GM23338 (cell line): ENCODE data around the gene TNNT1. TPM values are rescaled to one million over a fixed set of nuclear protein-coding genes. Genes with fewer than 3 reads are reported as not detected.

Experiments used
- ATAC-seq: fragments of 200-7000 bp; cut with Tn5 transposase; 3 replicates; pipeline ENCODE4 v1.9.1; 2020
- DNase-seq: peaks from one replicate; pipeline ENCODE4 v3.0.0-alpha.2; 2015; ENCODE audit warnings: low spot score
- H2AFZ ChIP-seq: fragments of 200-600 bp; sonication (generic); 2 replicates; pipeline ENCODE4 v1.8.0; 2016; ENCODE audit warnings: antibody characterized with exemption, mild to moderate bottlenecking, moderate library complexity
- H3F3A ChIP-seq: fragments of 200-600 bp; sonication (generic); replicated peaks from 2 replicates; pipeline ENCODE4 v1.8.0; 2017; ENCODE audit warnings: antibody characterized with exemption, mixed run types, low read depth
- H3K27ac ChIP-seq: fragments of 200-600 bp; sonication (generic); 2 replicates; pipeline ENCODE4 v1.6.1; 2016; ENCODE audit warnings: low read depth
- H3K27me3 ChIP-seq: fragments of 200-600 bp; sonication (generic); 2 replicates; pipeline ENCODE4 v1.8.0; 2016; ENCODE audit warnings: mild to moderate bottlenecking, mixed run types, moderate library complexity; ENCODE audit not compliant: insufficient read depth
- H3K36me3 ChIP-seq: fragments of 200-600 bp; sonication (generic); 2 replicates; pipeline ENCODE4 v1.8.0; 2016; ENCODE audit warnings: mild to moderate bottlenecking; ENCODE audit not compliant: insufficient read depth
- H3K4me1 ChIP-seq: fragments of 200-600 bp; sonication (generic); 2 replicates; pipeline ENCODE4 v1.8.0; 2016; ENCODE audit warnings: mild to moderate bottlenecking, moderate library complexity; ENCODE audit not compliant: insufficient read depth
- H3K4me2 ChIP-seq: fragments of 200-600 bp; sonication (generic); 2 replicates; pipeline ENCODE4 v1.7.1; 2017; ENCODE audit warnings: mixed run types
- H3K4me3 ChIP-seq: fragments of 200-600 bp; sonication (generic); 2 replicates; pipeline ENCODE4 v1.6.1; 2016; ENCODE audit warnings: mixed run types
- H3K79me2 ChIP-seq: fragments of 200-600 bp; sonication (generic); replicated peaks from 2 replicates; pipeline ENCODE4 v1.8.0; 2017; ENCODE audit warnings: mild to moderate bottlenecking; ENCODE audit not compliant: insufficient read depth
- H3K9me2 ChIP-seq: fragments of 200-600 bp; sonication (generic); 2 replicates; pipeline ENCODE4 v1.8.0; 2017; ENCODE audit not compliant: insufficient read depth
- H4K20me1 ChIP-seq: fragments of 200-600 bp; sonication (generic); replicated peaks from 2 replicates; pipeline ENCODE4 v1.8.0; 2017; ENCODE audit warnings: mild to moderate bottlenecking; ENCODE audit not compliant: insufficient read depth
- H3K27ac Mint-ChIP-seq: 2 replicates; pipeline ENCODE4 v1.8.0; 2020; ENCODE audit warnings: inconsistent platforms, mild to moderate bottlenecking, moderate library complexity, mixed read lengths
- H3K27me3 Mint-ChIP-seq: 3 replicates; pipeline ENCODE4 v1.8.0; 2022; ENCODE audit warnings: low read depth, mild to moderate bottlenecking, moderate library complexity, mixed read lengths, inconsistent platforms; ENCODE audit not compliant: insufficient read depth, poor library complexity
- H3K36me3 Mint-ChIP-seq: 3 replicates; pipeline ENCODE4 v1.8.0; 2021; ENCODE audit warnings: low read depth, mild to moderate bottlenecking, inconsistent platforms, moderate library complexity, mixed read lengths
- H3K4me1 Mint-ChIP-seq: 3 replicates; pipeline ENCODE4 v1.8.0; 2020; ENCODE audit warnings: mild to moderate bottlenecking, inconsistent platforms, mixed read lengths
- H3K4me3 Mint-ChIP-seq: 3 replicates; pipeline ENCODE4 v1.8.0; 2021; ENCODE audit warnings: moderate library complexity, mild to moderate bottlenecking, inconsistent platforms, mixed read lengths
- H3K9me3 Mint-ChIP-seq: 3 replicates; pipeline ENCODE4 v1.8.0; 2020; ENCODE audit warnings: moderate library complexity, mild to moderate bottlenecking, inconsistent platforms, mixed read lengths
- CREB1 ChIP-seq: fragments of 250-450 bp; sonication (Bioruptor Pico); IDR thresholded peaks from 2 replicates; pipeline ENCODE4 v1.5.0; 2020; ENCODE audit warnings: low read depth, mild to moderate bottlenecking, moderate library complexity
- CTCF ChIP-seq, 2 experiments: fragments of 200-600 bp in 1 of 2; sonication (generic) in 1 of 2; conservative IDR thresholded peaks; 2 replicates each; pipeline versions ENCODE4 v1.5.1 to v1.6.1; 2016 to 2017; ENCODE audit warnings: antibody characterized with exemption in 2 of 2, low read depth in 2 of 2, mild to moderate bottlenecking in 2 of 2, moderate library complexity in 1 of 2
- ETS1 ChIP-seq: IDR thresholded peaks from 2 replicates; pipeline ENCODE4 v1.6.1; 2016; ENCODE audit warnings: antibody characterized with exemption
- EZH2 ChIP-seq: fragments of 200-600 bp; sonication (generic); IDR thresholded peaks from one replicate; pipeline ENCODE4 v1.8.0; 2017; ENCODE audit warnings: antibody characterized with exemption, mild to moderate bottlenecking, low read depth; ENCODE audit not compliant: unreplicated experiment
- EZH2phosphoT487 ChIP-seq: fragments of 200-600 bp; sonication (generic); IDR thresholded peaks from one replicate; pipeline ENCODE4 v1.8.1; 2018; ENCODE audit warnings: antibody characterized with exemption; ENCODE audit not compliant: unreplicated experiment
- JUNB ChIP-seq: IDR thresholded peaks from one replicate; pipeline ENCODE4 v1.6.1; 2016; ENCODE audit warnings: antibody characterized with exemption; ENCODE audit not compliant: unreplicated experiment
- POLR2AphosphoS5 ChIP-seq: IDR thresholded peaks from 2 replicates; pipeline ENCODE4 v1.6.1; 2016; ENCODE audit warnings: antibody characterized with exemption, low read depth
- REST ChIP-seq: IDR thresholded peaks from one replicate; pipeline ENCODE4 v1.6.1; 2018; ENCODE audit warnings: antibody characterized with exemption; ENCODE audit not compliant: unreplicated experiment
- polyA plus RNA-seq: library from polyadenylated mRNA; unstranded; fragments of >200 nt; fragmentation: Nextera tagmentation; extraction: Ambion mirVana; gene quantifications from 2 replicates; pipeline ENCODE4 v1.2.1, GENCODE V29; 2016
- total RNA-seq: library from RNA; depleted of rRNA; stranded (reverse); fragments of >200 nt; shearing (Covaris generic); gene quantifications from 2 replicates; pipeline ENCODE4 v1.2.3, GENCODE V29; 2014

TNNT1 gene
- total and polyA plus RNA-seq, 2 experiments from 2014 or later = 59.3 to 150 TPM

- Mint-ChIP-seq H3K9me3 (no peaks in the 10 kb centered on the region), H3K27ac (no peak overlapping the region), H3K4me3 (no peak overlapping the region), H3K27me3 (peaks cover 6% of the 10 kb centered on the region), H3K36me3 (peaks cover 12% of the 10 kb centered on the region), H3K4me1 (peaks cover 19% of the 10 kb centered on the region)
- Histone ChIP-seq H3K27me3 (no peaks in the 10 kb centered on the region), H3K36me3 (no peaks in the 10 kb centered on the region; the same call in 1 of the 2 replicates), H3F3A (peaks cover 7% of the 10 kb centered on the region; the same call in 1 of the 2 replicates), H2AFZ (no peak overlapping the region), H3K4me3 (no peak overlapping the region), H3K79me2 (no peaks in the 10 kb centered on the region), H3K4me1 (peaks cover 18% of the 10 kb centered on the region; the same call in 1 of the 2 replicates), H4K20me1 (no peaks in the 10 kb centered on the region; the same call in 1 of the 2 replicates), H3K4me2 (0 out of 2 replicates have a peak overlapping the region, but pooled peaks have one; percentile 38), H3K27ac (0 out of 2 replicates have a peak overlapping the region, but pooled peaks have one; percentile 39), H3K9me2 (no peaks in the 10 kb centered on the region)
- TF ChIP-seq ETS1 = no peak
- no peak for TF ChIP-seq JUNB
- TF ChIP-seq CTCF (conservative IDR thresholded peaks at IDR 0.05; ENCODE audit: low read depth in 2 of 2) = peak; percentile 36 to 56
- DNase-seq (peak; percentile 57), ATAC-seq (peak; percentile 18; the same call in 2 of the 3 replicates)
These were observed 16.4 kb downstream of the TNNT1 start for GRCh38 chr19:55132453-55133129.

GRCh38 chr19:55131421-55131820, 17.6 kb downstream of the TNNT1 start:
- ATAC-seq = no peak
- peaks cover 4% of the 10 kb centered on the region for H3K27me3 Mint-ChIP-seq
- no peaks in the 10 kb centered on the region; the same call in 1 of the 2 replicates for H4K20me1 ChIP-seq
- no peaks in the 10 kb centered on the region for H3K79me2 ChIP-seq
- no peak for DNase-seq
- H3K36me3 ChIP-seq = no peaks in the 10 kb centered on the region; the same call in 1 of the 2 replicates
- H3K27me3 ChIP-seq = no peaks in the 10 kb centered on the region
- H3K27ac Mint-ChIP-seq = no peak overlapping the region
- H2AFZ ChIP-seq = no peak overlapping the region
- H3K27ac ChIP-seq = no peak overlapping the region
- H3K9me2 ChIP-seq = no peaks in the 10 kb centered on the region
- no peak overlapping the region for H3K4me3 ChIP-seq
- H3K4me1 Mint-ChIP-seq = peaks cover 19% of the 10 kb centered on the region
- H3K4me2 ChIP-seq = no peak overlapping the region
- H3K4me3 Mint-ChIP-seq = no peak overlapping the region
- H3K9me3 Mint-ChIP-seq = no peaks in the 10 kb centered on the region
- H3K4me1 ChIP-seq = peaks cover 18% of the 10 kb centered on the region; the same call in 1 of the 2 replicates
- H3F3A ChIP-seq = peaks cover 7% of the 10 kb centered on the region; the same call in 1 of the 2 replicates
- H3K36me3 Mint-ChIP-seq = peaks cover 12% of the 10 kb centered on the region
- TF ChIP-seq JUNB (no peak), ETS1 (no peak), EZH2phosphoT487 (no peak), REST (no peak), CREB1 (CRISPR knock-in tag) (no peak), EZH2 (no peak), POLR2AphosphoS5 (no peak)
